Neuronal stem cell (in vitro differentiated cells): ENCODE measurements around the gene IDE.

Experiments used
- DNase-seq: peaks from one replicate; pipeline ENCODE4 v3.0.0-alpha.2; 2013; ENCODE audit warnings: low spot score
- H2AFZ ChIP-seq: one replicate; pipeline ENCODE4 v1.6.1; 2013; ENCODE audit warnings: mild to moderate bottlenecking, low read length, inconsistent platforms
- H2AK5ac ChIP-seq: 2 replicates; pipeline ENCODE4 v1.6.1; 2013; ENCODE audit warnings: low read depth, mild to moderate bottlenecking, inconsistent platforms, low read length, moderate library complexity, mixed read lengths
- H2BK120ac ChIP-seq: 2 replicates; pipeline ENCODE4 v1.6.1; 2013; ENCODE audit warnings: low read depth, mild to moderate bottlenecking, inconsistent platforms, low read length, moderate library complexity, mixed read lengths
- H2BK12ac ChIP-seq: one replicate; pipeline ENCODE4 v1.6.1; 2013; ENCODE audit warnings: low read length, inconsistent platforms
- H2BK15ac ChIP-seq: 2 replicates; pipeline ENCODE4 v1.6.1; 2013; ENCODE audit warnings: mild to moderate bottlenecking, low read length, inconsistent platforms, mixed read lengths
- H2BK5ac ChIP-seq: one replicate; pipeline ENCODE4 v1.6.1; 2013; ENCODE audit warnings: inconsistent platforms, mild to moderate bottlenecking, low read length, moderate library complexity
- H3K14ac ChIP-seq: one replicate; pipeline ENCODE4 v1.6.1; 2013; ENCODE audit warnings: low read length, inconsistent platforms
- H3K18ac ChIP-seq: 2 replicates; pipeline ENCODE4 v1.6.1; 2013; ENCODE audit warnings: low read length, inconsistent platforms
- H3K23ac ChIP-seq: 2 replicates; pipeline ENCODE4 v1.6.1; 2013; ENCODE audit warnings: low read depth, mild to moderate bottlenecking, mixed read lengths, low read length, inconsistent platforms; ENCODE audit not compliant: poor library complexity
- H3K27ac ChIP-seq: replicated peaks from 3 replicates; pipeline ENCODE4 v1.5.1; 2013; ENCODE audit warnings: low read length, inconsistent platforms
- H3K27me3 ChIP-seq, 3 experiments: 2 replicates each; pipeline ENCODE4 v1.6.1; 2013; ENCODE audit warnings: low read length in 3 of 3, mild to moderate bottlenecking in 2 of 3, inconsistent platforms in 1 of 3, low read depth in 1 of 3, mixed read lengths in 1 of 3, moderate library complexity in 1 of 3; ENCODE audit not compliant: control insufficient read depth in 3 of 3, insufficient read depth in 3 of 3
- H3K36me3 ChIP-seq, 2 donors: replicated peaks in 1 of 2; 2 replicates each; pipeline ENCODE4 v1.6.1; 2013; ENCODE audit warnings: low read length in 2 of 2; ENCODE audit not compliant: control insufficient read depth in 2 of 2, insufficient read depth in 2 of 2
- H3K4ac ChIP-seq: 2 replicates; pipeline ENCODE4 v1.6.1; 2013; ENCODE audit warnings: inconsistent platforms, mild to moderate bottlenecking, low read length, moderate library complexity
- H3K4me1 ChIP-seq, 2 donors: 1 replicate in 1 of 2; 2 replicates in 1 of 2; pipeline ENCODE4 v1.6.1; 2013; ENCODE audit warnings: low read length in 2 of 2, low read depth in 1 of 2; ENCODE audit not compliant: control insufficient read depth in 2 of 2, insufficient read depth in 1 of 2
- H3K4me2 ChIP-seq: one replicate; pipeline ENCODE4 v1.6.1; 2013; ENCODE audit warnings: mild to moderate bottlenecking, low read length, inconsistent platforms; ENCODE audit not compliant: insufficient read depth, poor library complexity, severe bottlenecking
- H3K4me3 ChIP-seq, 2 donors: 2 replicates each; pipeline ENCODE4 v1.5.1; 2013; ENCODE audit warnings: low read length in 2 of 2, mild to moderate bottlenecking in 2 of 2, inconsistent platforms in 1 of 2, moderate library complexity in 1 of 2
- H3K79me1 ChIP-seq: one replicate; pipeline ENCODE4 v1.6.1; 2013; ENCODE audit warnings: low read depth, mild to moderate bottlenecking, inconsistent platforms, low read length, moderate library complexity
- H3K9ac ChIP-seq: one replicate; pipeline ENCODE4 v1.6.1; 2013; ENCODE audit warnings: mild to moderate bottlenecking, low read depth, low read length, inconsistent platforms; ENCODE audit not compliant: poor library complexity
- H3K9me3 ChIP-seq, 2 donors: replicated peaks in 1 of 2; 2 replicates each; pipeline versions ENCODE3 to v1.6.1; 2013; ENCODE audit warnings: low read length in 2 of 2, mild to moderate bottlenecking in 2 of 2, inconsistent platforms in 1 of 2, low read depth in 1 of 2, mixed read lengths in 1 of 2, moderate library complexity in 1 of 2; ENCODE audit not compliant: control insufficient read depth in 2 of 2, insufficient read depth in 1 of 2
- H4K8ac ChIP-seq: one replicate; pipeline ENCODE4 v1.6.1; 2013; ENCODE audit warnings: low read depth, mild to moderate bottlenecking, inconsistent platforms, low read length, moderate library complexity
- H4K91ac ChIP-seq: one replicate; pipeline ENCODE4 v1.6.1; 2013; ENCODE audit warnings: low read length, low read depth, mild to moderate bottlenecking, inconsistent platforms; ENCODE audit not compliant: poor library complexity
- WGBS, 2 donors: extraction: QIAGEN DNeasy Blood & Tissue Kit; methylation state at CpG; one replicate each; pipeline ENCODE4 v1.1.7; 2013; ENCODE audit warnings: missing lambda C conversion rate in 2 of 2, mixed read lengths in 1 of 2; ENCODE audit not compliant: insufficient read length in 2 of 2, insufficient replicate concordance in 1 of 2; ENCODE audit errors: extremely low coverage in 2 of 2; 5-methylcytosine and 5-hydroxymethylcytosine counted together

The IDE gene

DNA sequence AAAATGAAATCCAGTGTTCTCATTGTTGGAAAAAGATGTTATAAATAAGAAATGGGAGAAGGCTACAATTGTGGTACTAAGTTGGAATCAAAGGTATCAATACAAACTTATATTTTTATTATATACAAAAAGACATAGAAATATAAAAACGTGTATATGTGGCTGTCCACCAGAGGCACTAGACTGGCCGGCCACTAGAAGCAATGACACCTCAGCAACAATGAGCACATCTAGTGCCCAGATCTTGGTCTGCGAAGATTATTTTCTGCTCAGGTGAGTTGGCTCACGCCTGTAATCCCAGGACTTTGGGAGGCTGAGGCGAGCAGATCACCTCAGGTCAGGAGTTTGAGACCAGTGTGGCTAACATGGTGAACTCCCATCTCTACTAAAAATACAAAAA is 21.6 kb downstream of the IDE start:
- no peak for DNase-seq
- Histone ChIP-seq H2AK5ac (no peak overlapping the region), H2BK12ac (no peak overlapping the region), H3K9ac (no peak overlapping the region), H2BK5ac (no peak overlapping the region), H4K8ac (no peak overlapping the region), H3K4me3 (no peak overlapping the region), H4K91ac (no peak overlapping the region), H3K4me1 (no peaks in the 10 kb centered on the region), H3K27me3 (no peaks in the 10 kb centered on the region), H3K36me3 (peaks cover 0 to 42% of the 10 kb centered on the region in 2 donors), H3K4me2 (no peak overlapping the region), H2BK15ac (no peak overlapping the region), H2AFZ (no peak overlapping the region), H3K23ac (no peak overlapping the region), H3K14ac (no peak overlapping the region), H3K18ac (no peak overlapping the region), H3K79me1 (peaks cover 2% of the 10 kb centered on the region), H3K27ac (no peak overlapping the region), H3K4ac (no peak overlapping the region), H2BK120ac (no peak overlapping the region), H3K9me3 (peaks cover 7 to 18% of the 10 kb centered on the region in 2 donors)
- no CpG with 5 or more reads among the region's 5 CpGs for WGBS, 2 donors

DNA sequence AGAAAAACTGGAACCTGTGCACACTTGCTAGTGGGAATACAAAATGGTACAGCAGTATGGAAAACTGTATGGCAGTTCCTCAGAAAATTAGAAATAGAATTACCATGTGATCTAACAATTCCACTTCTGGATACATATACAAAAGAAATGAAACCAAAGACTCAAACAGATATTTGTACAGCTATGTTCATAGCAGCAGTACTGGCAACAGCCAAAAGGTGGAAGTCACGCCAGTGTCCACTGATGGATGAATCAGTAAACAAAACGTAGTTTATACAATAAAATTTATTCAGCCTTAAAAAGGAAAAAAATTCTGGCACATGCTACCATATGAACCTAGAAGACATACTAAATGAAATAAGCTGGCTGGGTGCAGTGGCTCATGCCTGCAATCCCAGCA is 23.0 kb downstream of the IDE start:
- no peaks in the 10 kb centered on the region for H3K4me1 ChIP-seq
- H3K36me3 ChIP-seq, result peaks cover 0 to 38% of the 10 kb centered on the region in 2 donors
- no peak overlapping the region for H2BK12ac ChIP-seq
- H3K14ac ChIP-seq, result no peak overlapping the region
- no peaks in the 10 kb centered on the region for H3K27me3 ChIP-seq
- H2BK15ac ChIP-seq, result no peak overlapping the region
- no peak overlapping the region for H3K18ac ChIP-seq
- no peak overlapping the region for H3K4me2 ChIP-seq
- no CpG with 5 or more reads among the region's 2 CpGs for WGBS, 2 donors
- H3K4me3 ChIP-seq, result no peak overlapping the region
- H3K79me1 ChIP-seq, result peaks cover 2% of the 10 kb centered on the region
- H3K4ac ChIP-seq, result no peak overlapping the region
- H2BK120ac ChIP-seq, result no peak overlapping the region
- no peak overlapping the region for H3K23ac ChIP-seq
- H4K91ac ChIP-seq, result no peak overlapping the region
- no peak overlapping the region for H2AK5ac ChIP-seq
- H3K9ac ChIP-seq, result no peak overlapping the region
- no peak for DNase-seq
- no peak overlapping the region for H2AFZ ChIP-seq
- no peak overlapping the region for H2BK5ac ChIP-seq
- peaks cover 7 to 15% of the 10 kb centered on the region in 2 donors for H3K9me3 ChIP-seq
- H4K8ac ChIP-seq, result no peak overlapping the region
- H3K27ac ChIP-seq, result no peak overlapping the region

DNA sequence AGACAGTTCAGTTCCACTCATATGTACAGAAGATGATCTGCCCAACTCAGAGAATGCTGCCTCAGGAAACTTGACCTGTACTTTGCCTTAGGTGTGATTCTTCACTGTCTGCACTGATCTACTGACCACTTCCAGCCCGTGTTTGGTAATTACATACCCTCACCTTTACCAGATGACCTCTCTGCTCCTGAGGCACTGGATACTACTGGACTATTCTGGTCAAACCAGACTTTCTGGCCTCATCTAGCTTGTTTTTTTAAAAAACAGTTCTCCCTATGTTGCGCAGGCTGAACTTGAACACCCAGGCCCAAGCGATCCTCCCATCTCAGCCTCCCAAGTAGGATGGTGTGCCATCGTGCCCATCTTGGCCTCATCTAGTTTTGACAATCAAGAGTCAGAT is 26.2 kb downstream of the IDE start:
- H3K36me3 ChIP-seq, result peaks cover 0 to 17% of the 10 kb centered on the region in 2 donors
- no peak overlapping the region for H4K8ac ChIP-seq
- no peak overlapping the region for H3K4me3 ChIP-seq
- H3K79me1 ChIP-seq, result peaks cover 2% of the 10 kb centered on the region
- H3K9me3 ChIP-seq, result no peaks in the 10 kb centered on the region
- H2BK12ac ChIP-seq, result no peak overlapping the region
- H4K91ac ChIP-seq, result no peak overlapping the region
- no peak overlapping the region for H3K27ac ChIP-seq
- no peak overlapping the region for H3K14ac ChIP-seq
- no peak overlapping the region for H2BK5ac ChIP-seq
- H2BK15ac ChIP-seq, result no peak overlapping the region
- no peak for DNase-seq
- no peak overlapping the region for H3K4me2 ChIP-seq
- H2AFZ ChIP-seq, result no peak overlapping the region
- H3K27me3 ChIP-seq, result no peaks in the 10 kb centered on the region
- H3K18ac ChIP-seq, result no peak overlapping the region
- no peak overlapping the region for H3K9ac ChIP-seq
- peaks cover 0 to 1% of the 10 kb centered on the region in 2 donors for H3K4me1 ChIP-seq
- H3K23ac ChIP-seq, result no peak overlapping the region
- WGBS, 2 donors, result no CpG with 5 or more reads among the region's 4 CpGs
- no peak overlapping the region for H3K4ac ChIP-seq
- H2AK5ac ChIP-seq, result no peak overlapping the region
- H2BK120ac ChIP-seq, result no peak overlapping the region

DNA sequence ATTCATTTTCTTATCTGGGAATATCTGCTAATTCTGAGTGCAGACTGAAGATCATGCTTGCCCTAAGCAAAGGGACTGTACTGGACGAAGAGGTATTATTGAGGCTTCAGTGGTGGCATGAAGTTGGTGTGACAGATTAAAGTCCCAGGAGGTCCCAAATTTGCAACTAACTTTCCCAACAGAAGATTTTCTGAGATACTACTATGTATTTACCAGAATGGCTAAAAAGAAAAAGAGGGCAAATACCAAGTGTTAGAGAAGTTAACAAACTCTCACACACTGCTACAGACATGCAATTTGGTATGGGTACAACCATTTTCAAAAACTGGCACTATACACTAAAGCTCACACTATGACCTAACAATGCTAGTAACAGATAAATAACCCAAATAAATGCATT is 28.3 kb downstream of the IDE start:
- no CpG with 5 or more reads among the region's 1 CpG for WGBS, 2 donors
- H2BK5ac ChIP-seq, result no peak overlapping the region
- H3K79me1 ChIP-seq, result no peaks in the 10 kb centered on the region
- DNase-seq, result no peak
- H3K4me1 ChIP-seq, result peaks cover 0 to 1% of the 10 kb centered on the region in 2 donors
- no peak overlapping the region for H3K4me3 ChIP-seq
- H3K9me3 ChIP-seq, result no peaks in the 10 kb centered on the region
- H2BK12ac ChIP-seq, result no peak overlapping the region
- no peak overlapping the region for H2BK120ac ChIP-seq
- H3K18ac ChIP-seq, result no peak overlapping the region
- H3K4ac ChIP-seq, result no peak overlapping the region
- no peak overlapping the region for H4K91ac ChIP-seq
- H2BK15ac ChIP-seq, result no peak overlapping the region
- H4K8ac ChIP-seq, result no peak overlapping the region
- H3K27me3 ChIP-seq, result no peaks in the 10 kb centered on the region
- H3K9ac ChIP-seq, result no peak overlapping the region
- H3K23ac ChIP-seq, result no peak overlapping the region
- peaks cover 0 to 13% of the 10 kb centered on the region in 2 donors for H3K36me3 ChIP-seq
- no peak overlapping the region for H3K4me2 ChIP-seq
- H3K27ac ChIP-seq, result no peak overlapping the region
- H3K14ac ChIP-seq, result no peak overlapping the region
- no peak overlapping the region for H2AK5ac ChIP-seq
- no peak overlapping the region for H2AFZ ChIP-seq
